Activated CD4-positive, alpha-beta memory T cell treated with anti-CD3 and anti-CD28 coated beads, Interleukin-2, amount 10 ng/mL, durations not matched to agents 7 days and 5 days (primary cell): ENCODE measurements around the gene TAS2R38. TPM values are rescaled to one million over a fixed set of nuclear protein-coding genes. Genes with fewer than 3 reads are reported as not detected.
"Not testable (repeated sequence)": the region's sequence is repeated elsewhere in the genome, so short reads cannot be mapped to it uniquely, and the experiment has no call there.

Experiments used
- CTCF ChIA-PET: fragments of 350-600 bp; sonication (Branson Sonifier 250); formaldehyde crosslinking; loops from one replicate; lab custom pipeline; 2021; ENCODE audit warnings: antibody characterized with exemption, inconsistent platforms; lab: Charles Lee
- POLR2A ChIA-PET: fragments of 350-600 bp; sonication (Branson Sonifier 250); formaldehyde crosslinking; loops from one replicate; lab custom pipeline; 2021; ENCODE audit warnings: antibody characterized with exemption; lab: Charles Lee
- DNase-seq: peaks from one replicate; pipeline ENCODE4 v3.0.0-alpha.2; 2020
- H3K27ac Mint-ChIP-seq: one replicate; pipeline ENCODE4 v1.8.0; 2021; ENCODE audit warnings: mild to moderate bottlenecking, mixed read lengths
- H3K27me3 Mint-ChIP-seq: one replicate; pipeline ENCODE4 v1.8.0; 2021; ENCODE audit warnings: mixed read lengths
- H3K36me3 Mint-ChIP-seq: one replicate; pipeline ENCODE4 v1.8.0; 2021; ENCODE audit warnings: low read depth, mixed read lengths
- H3K4me1 Mint-ChIP-seq: one replicate; pipeline ENCODE4 v1.8.0; 2021; ENCODE audit warnings: mixed read lengths
- H3K4me3 Mint-ChIP-seq: one replicate; pipeline ENCODE4 v1.8.0; 2021; ENCODE audit warnings: mild to moderate bottlenecking, mixed read lengths
- H3K9me3 Mint-ChIP-seq: one replicate; pipeline ENCODE4 v1.8.0; 2021; ENCODE audit warnings: mixed read lengths
- total RNA-seq, 2 experiments: library from RNA; stranded (reverse); gene quantifications; one replicate each; pipeline ENCODE4 v1.2.3, GENCODE V29; 2021

The TAS2R38 gene
- total RNA-seq, 2 experiments from 2014 or later = not detected

DNA sequence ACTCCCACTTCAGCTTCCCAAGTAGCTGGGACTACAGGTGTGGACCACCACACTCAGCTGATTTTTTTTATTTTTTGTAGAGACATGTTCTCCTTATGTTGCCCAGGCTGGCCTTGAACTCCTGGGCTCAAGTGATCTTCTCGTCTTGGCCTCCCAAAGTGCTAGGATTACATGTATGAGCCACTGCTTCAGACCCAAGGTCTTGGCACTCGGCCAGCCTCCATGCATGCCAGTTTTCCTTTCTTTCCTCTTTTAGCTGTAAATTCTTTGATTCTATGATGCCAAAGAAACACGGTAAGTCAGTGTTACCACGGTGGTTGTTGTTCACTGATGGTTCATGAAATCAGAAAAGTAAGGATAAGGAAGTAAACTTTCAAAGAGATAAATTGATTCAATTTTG is 19.1 kb upstream of the TAS2R38 start:
- Mint-ChIP-seq H3K27ac (no peak overlapping the region), H3K9me3 (no peaks in the 10 kb centered on the region), H3K27me3 (peaks cover 1% of the 10 kb centered on the region), H3K36me3 (no peaks in the 10 kb centered on the region), H3K4me3 (no peak overlapping the region), H3K4me1 (peaks cover 6% of the 10 kb centered on the region)
- no peak for DNase-seq
- ChIA-PET CTCF (interaction anchor here (2.6 kb wide), 1 partner anchor 16 kb away, joined by 12 read pairs; no protein-coding TSS in a partner anchor), POLR2A (no interaction called here)

- no peak overlapping the region for H3K27ac Mint-ChIP-seq
- H3K27me3 Mint-ChIP-seq = peaks cover 4% of the 10 kb centered on the region
- DNase-seq = no peak
- no peak overlapping the region for H3K4me3 Mint-ChIP-seq
- H3K36me3 Mint-ChIP-seq = no peaks in the 10 kb centered on the region
- ChIA-PET POLR2A (no interaction called here), CTCF (interaction anchor here (2.6 kb wide), 1 partner anchor 16 kb away, joined by 12 read pairs; no protein-coding TSS in a partner anchor)
- H3K9me3 Mint-ChIP-seq = no peaks in the 10 kb centered on the region
- peaks cover 6% of the 10 kb centered on the region for H3K4me1 Mint-ChIP-seq
Observed at GRCh38 chr7:141992156-141992555, 18.6 kb upstream of the TAS2R38 start.

GRCh38 chr7:141991140-141991539 is 17.6 kb upstream of the TAS2R38 start:
- H3K9me3 Mint-ChIP-seq = no peaks in the 10 kb centered on the region
- no peak overlapping the region for H3K27ac Mint-ChIP-seq
- H3K4me3 Mint-ChIP-seq = no peak overlapping the region
- DNase-seq = no peak
- H3K27me3 Mint-ChIP-seq = peaks cover 4% of the 10 kb centered on the region
- H3K36me3 Mint-ChIP-seq = no peaks in the 10 kb centered on the region
- ChIA-PET CTCF (no interaction called here), POLR2A (no interaction called here)
- H3K4me1 Mint-ChIP-seq = peaks cover 6% of the 10 kb centered on the region

DNA sequence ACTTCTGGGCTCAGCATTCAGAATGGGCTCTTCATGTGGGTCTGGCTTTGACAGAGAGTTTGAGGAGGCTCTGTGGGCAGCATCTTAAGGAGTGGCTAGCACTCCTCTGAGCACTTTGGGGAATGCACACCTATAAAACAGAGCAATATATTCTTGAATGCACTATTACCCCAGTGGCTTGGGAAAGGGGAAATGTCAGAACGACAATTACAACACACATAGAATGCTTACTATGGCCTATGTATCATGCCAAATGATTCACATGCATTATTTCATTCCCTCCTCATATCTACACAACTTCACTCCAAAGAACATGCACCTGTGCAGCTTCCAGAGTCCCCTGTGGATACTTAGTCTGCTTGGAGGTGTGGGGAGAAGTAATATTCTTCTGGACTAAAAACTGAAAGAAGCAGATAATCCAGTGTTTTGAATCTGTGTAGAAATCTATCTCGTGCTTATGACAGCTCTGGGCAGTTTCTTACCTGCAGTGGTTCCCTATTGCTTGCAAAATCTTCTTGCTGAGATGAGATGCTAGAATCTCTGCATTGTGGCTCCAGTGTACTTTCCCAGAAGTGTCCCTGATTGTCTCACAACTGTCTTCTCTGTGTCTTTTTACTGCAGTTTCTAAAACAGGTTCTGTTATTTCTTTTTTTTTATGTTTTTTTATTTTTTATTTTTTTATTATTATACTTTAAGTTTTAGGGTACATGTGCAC is 16.6 kb upstream of the TAS2R38 start:
- H3K9me3 Mint-ChIP-seq = no peaks in the 10 kb centered on the region
- H3K27me3 Mint-ChIP-seq = peaks cover 2% of the 10 kb centered on the region
- H3K4me1 Mint-ChIP-seq = peaks cover 6% of the 10 kb centered on the region
- H3K27ac Mint-ChIP-seq = no peak overlapping the region
- H3K4me3 Mint-ChIP-seq = no peak overlapping the region
- POLR2A ChIA-PET = no interaction called here
- H3K36me3 Mint-ChIP-seq = no peaks in the 10 kb centered on the region
- no peak for DNase-seq
- CTCF ChIA-PET = interaction anchor here (1.1 kb wide), 1 partner anchor 14 kb away, joined by 5 read pairs; no protein-coding TSS in a partner anchor

- DNase-seq, H3K27me3 Mint-ChIP-seq, H3K4me3 Mint-ChIP-seq, H3K27ac Mint-ChIP-seq, H3K36me3 Mint-ChIP-seq, H3K4me1 Mint-ChIP-seq, CTCF ChIA-PET, POLR2A ChIA-PET, H3K9me3 Mint-ChIP-seq: not testable (repeated sequence)
Observed at GRCh38 chr7:141987803-141988202, 14.2 kb upstream of the TAS2R38 start.

GRCh38 chr7:141986923-141987322 is 13.3 kb upstream of the TAS2R38 start:
- ChIA-PET POLR2A (no interaction called here), CTCF (no interaction called here)
- Mint-ChIP-seq H3K27me3 (peaks cover 2% of the 10 kb centered on the region), H3K9me3 (no peaks in the 10 kb centered on the region), H3K27ac (no peak overlapping the region), H3K4me3 (no peak overlapping the region), H3K4me1 (peaks cover 6% of the 10 kb centered on the region), H3K36me3 (no peaks in the 10 kb centered on the region)
- no peak for DNase-seq

- H3K4me1 Mint-ChIP-seq, H3K27me3 Mint-ChIP-seq, POLR2A ChIA-PET, H3K9me3 Mint-ChIP-seq, H3K4me3 Mint-ChIP-seq, H3K27ac Mint-ChIP-seq, DNase-seq, H3K36me3 Mint-ChIP-seq: not testable (repeated sequence)
- CTCF ChIA-PET = interaction anchor here (1.1 kb wide), 1 partner anchor 10 kb away, joined by 4 read pairs; no protein-coding TSS in a partner anchor
Observed at GRCh38 chr7:141985926-141986325, 12.4 kb upstream of the TAS2R38 start.

DNA sequence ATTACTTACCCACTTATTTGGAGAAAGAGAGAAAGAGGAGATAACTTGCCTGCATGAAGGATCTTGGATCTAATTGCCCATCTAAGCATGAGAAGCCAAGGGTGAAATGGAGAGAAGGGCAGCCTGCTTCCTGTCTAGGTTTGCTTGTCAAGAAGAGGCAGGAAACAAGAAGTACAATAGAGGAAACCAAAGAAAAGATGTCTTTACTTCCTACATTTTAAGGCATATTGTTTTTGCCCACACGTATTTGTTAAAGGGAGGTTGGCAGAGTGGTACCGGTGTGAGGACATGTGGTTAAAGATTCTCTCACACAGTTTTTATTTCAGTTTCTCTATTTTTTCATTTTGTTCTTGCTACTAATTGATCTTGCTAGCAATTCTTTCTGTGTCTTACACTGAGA is 6.0 kb upstream of the TAS2R38 start:
- H3K4me3 Mint-ChIP-seq = no peak overlapping the region
- no peak overlapping the region for H3K27ac Mint-ChIP-seq
- H3K4me1 Mint-ChIP-seq = peaks cover 15% of the 10 kb centered on the region
- POLR2A ChIA-PET = no interaction called here
- CTCF ChIA-PET = no interaction called here
- no peak for DNase-seq
- no peaks in the 10 kb centered on the region for H3K9me3 Mint-ChIP-seq
- H3K27me3 Mint-ChIP-seq = no peaks in the 10 kb centered on the region
- H3K36me3 Mint-ChIP-seq = no peaks in the 10 kb centered on the region

GRCh38 chr7:141978351-141978750 is 4.8 kb upstream of the TAS2R38 start:
- no peak overlapping the region for H3K27ac Mint-ChIP-seq
- H3K36me3 Mint-ChIP-seq = no peaks in the 10 kb centered on the region
- ChIA-PET POLR2A (no interaction called here), CTCF (no interaction called here)
- H3K9me3 Mint-ChIP-seq = no peaks in the 10 kb centered on the region
- no peaks in the 10 kb centered on the region for H3K27me3 Mint-ChIP-seq
- DNase-seq = no peak
- no peak overlapping the region for H3K4me3 Mint-ChIP-seq
- H3K4me1 Mint-ChIP-seq = peaks cover 15% of the 10 kb centered on the region

GRCh38 chr7:141976524-141977245 is 3.1 kb upstream of the TAS2R38 start:
- no peaks in the 10 kb centered on the region for H3K27me3 Mint-ChIP-seq
- no peaks in the 10 kb centered on the region for H3K9me3 Mint-ChIP-seq
- H3K36me3 Mint-ChIP-seq = no peaks in the 10 kb centered on the region
- POLR2A ChIA-PET = no interaction called here
- H3K4me3 Mint-ChIP-seq = peak overlapping the region; percentile 58
- no peak overlapping the region for H3K27ac Mint-ChIP-seq
- no peak for DNase-seq
- H3K4me1 Mint-ChIP-seq = peaks cover 15% of the 10 kb centered on the region
- CTCF ChIA-PET = interaction anchor here (1.0 to 3.1 kb wide), 22 partner anchors 9 to 834 kb away, joined by 3 to 23 read pairs (median 5); no protein-coding TSS in a partner anchor

- ChIA-PET CTCF (interaction anchor here (0.5 to 3.1 kb wide), 29 partner anchors 10 to 835 kb away, joined by 3 to 23 read pairs (median 5); no protein-coding TSS in a partner anchor), POLR2A (no interaction called here)
- Mint-ChIP-seq H3K27me3 (no peaks in the 10 kb centered on the region), H3K4me3 (peak overlapping the region; percentile 58), H3K4me1 (peaks cover 15% of the 10 kb centered on the region), H3K9me3 (no peaks in the 10 kb centered on the region), H3K36me3 (no peaks in the 10 kb centered on the region), H3K27ac (no peak overlapping the region)
- DNase-seq = peak; percentile 67
Observed at GRCh38 chr7:141975806-141976523, 2.4 kb upstream of the TAS2R38 start.

GRCh38 chr7:141974831-141975230 is 1.3 kb upstream of the TAS2R38 start:
- CTCF ChIA-PET = interaction anchor here (1.2 to 3.1 kb wide), 13 partner anchors 8 to 345 kb away, joined by 3 to 23 read pairs (median 7); no protein-coding TSS in a partner anchor

More at GRCh38 chr7:141974831-141975230, 1.3 kb upstream of the TAS2R38 start:
- Mint-ChIP-seq H3K27me3 (no peaks in the 10 kb centered on the region), H3K9me3 (no peaks in the 10 kb centered on the region), H3K27ac (no peak overlapping the region), H3K36me3 (no peaks in the 10 kb centered on the region), H3K4me3 (no peak overlapping the region), H3K4me1 (peaks cover 15% of the 10 kb centered on the region)
- POLR2A ChIA-PET = no interaction called here
- no peak for DNase-seq
